HFFc6 (cell line): ENCODE results near the gene BHLHE40. TPM values are rescaled to one million over a fixed set of nuclear protein-coding genes. Genes with fewer than 3 reads are reported as not detected.

Experiments
- DNase-seq: peaks from one replicate; pipeline ENCODE4 v3.0.0-alpha.2; 2018
- H3K27ac Mint-ChIP-seq: 2 replicates; pipeline ENCODE4 v1.8.0; 2020; ENCODE audit warnings: mild to moderate bottlenecking, mixed read lengths
- H3K27me3 Mint-ChIP-seq: 2 replicates; pipeline ENCODE4 v1.8.0; 2021; ENCODE audit warnings: mild to moderate bottlenecking, moderate library complexity, mixed read lengths; ENCODE audit not compliant: insufficient read depth
- H3K36me3 Mint-ChIP-seq: 2 replicates; pipeline ENCODE4 v1.8.0; 2021; ENCODE audit warnings: low read depth, mixed read lengths
- H3K4me1 Mint-ChIP-seq: 2 replicates; pipeline ENCODE4 v1.8.0; 2020; ENCODE audit warnings: low read depth, mixed read lengths
- H3K4me3 Mint-ChIP-seq: 2 replicates; pipeline ENCODE4 v1.8.0; 2020; ENCODE audit warnings: mild to moderate bottlenecking, moderate library complexity, mixed read lengths
- H3K9me3 Mint-ChIP-seq: 2 replicates; pipeline ENCODE4 v1.8.0; 2020; ENCODE audit warnings: mild to moderate bottlenecking, mixed read lengths
- total RNA-seq, 6 experiments: library from RNA; stranded (reverse); fragmentation: NEBNext Ultra II Directional; extraction: Animal tissue kit (Norgen Biotek cat#: 25700); gene quantifications; 2 replicates in 1 of 6; 3 replicates in 5 of 6; pipeline ENCODE4 v1.2.3, GENCODE V29; 2021
- TF ChIP-seq, protein P1 (sequence below): fragments of 200-600 bp; sonication (generic); IDR thresholded peaks from 2 replicates; pipeline ENCODE4 v1.5.0; 2021; ENCODE audit warnings: antibody characterized with exemption, mild to moderate bottlenecking

The BHLHE40 gene
- total RNA-seq, 6 experiments from 2014 or later: 10.2 to 11.8 (median 10.7) TPM

DNA sequence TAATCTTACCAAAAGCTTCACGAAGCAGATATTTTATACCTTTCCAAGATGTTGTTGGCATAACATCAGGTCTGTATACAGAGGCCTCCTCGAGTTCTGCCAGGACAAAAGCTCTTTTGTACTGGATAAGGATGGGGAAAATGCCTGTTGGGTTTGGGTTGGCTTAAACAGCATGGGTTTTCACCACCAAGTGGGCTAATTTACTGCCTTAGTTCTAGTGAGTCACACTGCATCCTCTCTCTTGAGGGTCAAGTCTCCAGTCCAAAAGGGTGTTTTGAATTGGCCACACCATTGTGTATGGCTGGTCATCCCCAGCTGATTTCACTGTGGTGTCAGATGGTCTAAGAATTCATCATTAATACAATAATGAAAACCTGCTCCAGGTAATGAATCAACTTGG lies 26.1 kb upstream of the BHLHE40 start:
- DNase-seq: no peak
- peaks cover 5% of the 10 kb centered on the region for H3K36me3 Mint-ChIP-seq
- H3K27ac Mint-ChIP-seq: no peak overlapping the region
- no peaks in the 10 kb centered on the region for H3K4me1 Mint-ChIP-seq
- peaks cover 5% of the 10 kb centered on the region for H3K9me3 Mint-ChIP-seq
- peaks cover 12% of the 10 kb centered on the region for H3K27me3 Mint-ChIP-seq
- TF ChIP-seq, protein P1, sequence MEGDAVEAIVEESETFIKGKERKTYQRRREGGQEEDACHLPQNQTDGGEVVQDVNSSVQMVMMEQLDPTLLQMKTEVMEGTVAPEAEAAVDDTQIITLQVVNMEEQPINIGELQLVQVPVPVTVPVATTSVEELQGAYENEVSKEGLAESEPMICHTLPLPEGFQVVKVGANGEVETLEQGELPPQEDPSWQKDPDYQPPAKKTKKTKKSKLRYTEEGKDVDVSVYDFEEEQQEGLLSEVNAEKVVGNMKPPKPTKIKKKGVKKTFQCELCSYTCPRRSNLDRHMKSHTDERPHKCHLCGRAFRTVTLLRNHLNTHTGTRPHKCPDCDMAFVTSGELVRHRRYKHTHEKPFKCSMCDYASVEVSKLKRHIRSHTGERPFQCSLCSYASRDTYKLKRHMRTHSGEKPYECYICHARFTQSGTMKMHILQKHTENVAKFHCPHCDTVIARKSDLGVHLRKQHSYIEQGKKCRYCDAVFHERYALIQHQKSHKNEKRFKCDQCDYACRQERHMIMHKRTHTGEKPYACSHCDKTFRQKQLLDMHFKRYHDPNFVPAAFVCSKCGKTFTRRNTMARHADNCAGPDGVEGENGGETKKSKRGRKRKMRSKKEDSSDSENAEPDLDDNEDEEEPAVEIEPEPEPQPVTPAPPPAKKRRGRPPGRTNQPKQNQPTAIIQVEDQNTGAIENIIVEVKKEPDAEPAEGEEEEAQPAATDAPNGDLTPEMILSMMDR: no peak
- H3K4me3 Mint-ChIP-seq: no peak overlapping the region

DNA sequence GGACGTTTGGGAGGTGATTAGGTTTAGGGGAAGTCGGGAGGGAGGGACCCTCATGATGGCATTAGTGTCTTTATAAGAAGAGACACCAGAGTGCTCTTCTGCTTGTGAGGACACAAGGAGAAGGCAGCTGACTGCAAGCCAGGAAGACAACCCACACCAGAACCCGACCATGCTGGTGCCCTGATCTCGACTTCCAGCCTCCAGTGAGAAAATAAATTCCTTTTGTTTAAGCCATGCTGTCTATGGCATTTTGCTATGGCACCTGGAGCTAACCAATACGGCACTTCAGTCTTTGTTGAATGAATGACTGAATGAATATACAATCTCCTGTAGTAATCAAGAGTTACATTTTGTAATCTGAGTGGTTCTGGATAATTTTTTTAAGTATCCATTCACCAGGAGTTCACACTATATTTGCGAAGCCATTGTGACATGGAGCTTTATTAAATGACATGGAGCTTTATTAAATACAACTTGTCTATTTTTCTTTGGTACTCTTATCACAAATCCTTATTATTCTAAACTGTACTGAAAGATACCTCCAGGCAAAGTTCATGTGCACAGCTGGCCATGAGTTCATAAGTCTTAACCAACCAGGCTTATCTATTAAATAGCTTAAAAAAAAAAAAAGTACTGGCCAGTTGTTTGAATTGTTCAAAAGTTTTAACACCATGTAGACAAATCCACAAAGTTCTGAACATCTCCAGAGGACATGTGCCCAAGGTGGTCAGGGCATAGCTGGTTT lies 24.8 kb upstream of the BHLHE40 start:
- Mint-ChIP-seq H3K27me3 (peaks cover 10% of the 10 kb centered on the region), H3K9me3 (peaks cover 18% of the 10 kb centered on the region), H3K4me3 (no peak overlapping the region), H3K27ac (no peak overlapping the region), H3K4me1 (no peaks in the 10 kb centered on the region), H3K36me3 (peaks cover 16% of the 10 kb centered on the region)
- DNase-seq: no peak
- TF ChIP-seq, protein P1: no peak

DNA sequence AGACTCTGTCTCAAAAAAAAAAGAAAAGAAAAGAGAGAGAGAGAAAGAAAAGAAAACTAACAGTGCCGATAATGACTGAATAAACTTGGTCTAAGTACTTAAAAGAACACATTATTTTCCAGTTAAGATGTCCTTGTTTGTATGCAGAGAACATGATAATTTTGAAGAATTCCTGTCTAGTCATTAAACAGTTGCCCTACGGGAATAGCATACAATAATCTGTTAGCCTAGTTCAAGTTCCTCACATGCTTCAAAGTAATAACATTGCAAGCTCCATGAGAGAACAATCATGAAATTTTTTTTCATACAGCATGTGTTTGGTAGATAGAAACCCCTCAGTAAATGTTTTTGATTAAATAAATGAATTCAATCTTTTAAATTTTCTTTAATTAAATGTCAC lies 23.1 kb upstream of the BHLHE40 start:
- Mint-ChIP-seq H3K36me3 (peaks cover 17% of the 10 kb centered on the region), H3K4me3 (no peak overlapping the region), H3K27ac (no peak overlapping the region), H3K9me3 (peaks cover 24% of the 10 kb centered on the region), H3K27me3 (peaks cover 12% of the 10 kb centered on the region), H3K4me1 (no peaks in the 10 kb centered on the region)
- DNase-seq: no peak
- TF ChIP-seq, protein P1: no peak

DNA sequence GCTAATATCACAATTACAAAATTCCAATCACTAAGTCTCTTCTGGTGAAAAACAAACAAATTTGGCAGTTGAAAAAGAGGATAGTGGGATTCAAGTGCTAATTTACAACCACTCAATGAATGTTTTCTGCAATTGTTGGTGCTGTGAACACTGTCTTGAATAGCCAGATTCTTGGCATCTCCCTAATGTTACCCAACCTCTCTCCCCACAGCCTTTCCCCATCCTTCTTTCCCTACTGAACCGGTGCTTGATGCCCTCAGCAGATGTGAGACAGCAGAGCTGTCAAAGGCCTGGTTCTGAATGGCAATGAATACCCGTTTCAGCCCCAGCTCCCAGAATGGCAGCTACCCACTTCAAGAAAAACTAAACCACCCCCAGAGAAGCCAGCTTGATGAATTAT lies 22.5 kb upstream of the BHLHE40 start:
- H3K27me3 Mint-ChIP-seq: peaks cover 12% of the 10 kb centered on the region
- TF ChIP-seq, protein P1: no peak
- peaks cover 17% of the 10 kb centered on the region for H3K36me3 Mint-ChIP-seq
- H3K27ac Mint-ChIP-seq: no peak overlapping the region
- peaks cover 24% of the 10 kb centered on the region for H3K9me3 Mint-ChIP-seq
- no peak for DNase-seq
- no peak overlapping the region for H3K4me3 Mint-ChIP-seq
- no peaks in the 10 kb centered on the region for H3K4me1 Mint-ChIP-seq

DNA sequence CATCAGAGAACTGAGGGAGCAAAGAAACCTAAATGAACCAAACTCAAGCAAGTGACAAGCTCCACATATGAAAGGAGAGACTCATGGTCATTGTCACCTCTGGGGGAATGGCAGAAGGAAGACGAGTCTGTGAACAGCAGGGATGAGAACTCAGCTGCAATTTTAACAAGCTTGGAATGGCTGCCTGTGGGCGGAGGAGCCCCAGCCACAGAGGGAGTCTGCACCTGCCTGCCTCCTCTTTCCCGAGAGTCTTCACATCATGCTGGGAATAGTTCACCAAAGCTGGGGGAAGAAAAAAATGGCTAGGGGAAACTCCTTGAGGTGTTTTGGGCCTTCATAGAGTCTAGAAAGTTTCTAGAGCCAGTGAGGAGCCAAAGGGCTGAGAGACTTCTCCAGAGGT lies 21.3 kb upstream of the BHLHE40 start:
- Mint-ChIP-seq H3K36me3 (peaks cover 17% of the 10 kb centered on the region), H3K9me3 (peaks cover 24% of the 10 kb centered on the region), H3K27ac (no peak overlapping the region), H3K27me3 (peaks cover 12% of the 10 kb centered on the region), H3K4me1 (no peaks in the 10 kb centered on the region), H3K4me3 (no peak overlapping the region)
- TF ChIP-seq, protein P1: no peak
- no peak for DNase-seq
